HG02970 (cell line): ENCODE measurements around the gene CFAP20.

Experiments
- ATAC-seq: cut with Tn5 transposase; IDR thresholded peaks from one replicate; pipeline ENCODE4 v1.9.1; 2021; ENCODE audit warnings: mild to moderate bottlenecking, moderate library complexity, moderate number of reproducible peaks; ENCODE audit not compliant: unreplicated experiment, low FRiP score

The CFAP20 gene

DNA sequence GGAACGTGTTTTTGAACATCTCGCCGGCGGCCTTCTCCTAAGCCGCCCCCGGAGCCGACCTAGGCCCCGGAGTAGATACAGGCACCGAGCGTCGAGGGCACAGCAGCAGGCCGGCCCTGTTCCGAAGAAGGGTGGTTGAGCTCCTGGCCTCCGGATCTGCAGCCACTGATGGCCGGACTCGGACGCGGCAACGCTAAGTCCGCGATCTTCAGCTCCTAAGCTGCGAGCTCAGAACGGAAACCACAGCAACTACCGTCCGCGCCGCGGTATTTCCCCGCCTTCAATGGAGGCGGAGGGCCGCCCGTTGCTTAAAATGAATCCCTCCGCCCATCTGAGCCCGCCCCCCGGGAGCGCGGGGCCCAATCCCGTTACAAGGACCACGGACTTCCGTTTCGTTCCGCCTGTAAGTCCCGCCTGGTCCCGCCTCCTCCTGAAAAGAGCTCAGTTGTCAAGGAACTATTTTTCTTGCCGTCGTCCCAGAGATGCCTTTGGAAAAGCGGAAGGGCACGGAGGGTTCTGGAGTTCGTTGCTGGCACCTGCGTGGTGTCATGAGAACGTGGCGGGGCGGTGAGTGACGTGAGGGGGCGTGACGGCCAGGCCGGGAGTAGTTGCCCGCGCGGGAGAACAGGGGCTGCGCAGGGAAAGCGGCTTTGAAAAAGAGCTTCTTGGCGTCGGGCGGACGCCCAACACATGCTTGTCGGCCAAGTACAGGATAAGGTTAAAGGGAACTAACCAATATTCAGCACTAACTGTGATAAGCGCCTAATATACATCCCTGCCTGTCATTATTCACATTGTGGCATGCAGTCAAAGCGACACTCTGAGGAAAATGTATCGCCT is at the start of gene CFAP20:
Gene CFAP20, minus strand, starts transcription at position 285 of the 840 bp plus-strand sequence. Its CDS starts 266 bp downstream, at position 19.
- peak; percentile 84 for ATAC-seq

DNA sequence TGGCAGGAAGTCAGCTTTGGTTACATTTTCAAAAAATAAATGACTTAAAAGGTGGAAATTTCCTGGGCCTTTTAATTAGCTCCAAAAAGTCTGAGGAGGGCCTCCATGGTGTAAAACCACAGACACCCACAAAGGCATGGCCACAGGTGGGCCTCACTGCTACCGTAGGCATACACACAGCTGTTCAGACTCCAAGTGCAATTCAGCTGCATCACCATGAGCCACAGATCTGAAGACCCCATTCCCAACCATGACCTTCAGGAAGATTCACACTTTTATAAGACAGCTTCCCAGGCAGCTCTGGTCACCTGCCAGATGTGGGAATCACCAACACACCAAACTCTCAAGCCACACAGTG is 48.2 kb upstream of the CFAP20 start:
- ATAC-seq, result no peak

DNA sequence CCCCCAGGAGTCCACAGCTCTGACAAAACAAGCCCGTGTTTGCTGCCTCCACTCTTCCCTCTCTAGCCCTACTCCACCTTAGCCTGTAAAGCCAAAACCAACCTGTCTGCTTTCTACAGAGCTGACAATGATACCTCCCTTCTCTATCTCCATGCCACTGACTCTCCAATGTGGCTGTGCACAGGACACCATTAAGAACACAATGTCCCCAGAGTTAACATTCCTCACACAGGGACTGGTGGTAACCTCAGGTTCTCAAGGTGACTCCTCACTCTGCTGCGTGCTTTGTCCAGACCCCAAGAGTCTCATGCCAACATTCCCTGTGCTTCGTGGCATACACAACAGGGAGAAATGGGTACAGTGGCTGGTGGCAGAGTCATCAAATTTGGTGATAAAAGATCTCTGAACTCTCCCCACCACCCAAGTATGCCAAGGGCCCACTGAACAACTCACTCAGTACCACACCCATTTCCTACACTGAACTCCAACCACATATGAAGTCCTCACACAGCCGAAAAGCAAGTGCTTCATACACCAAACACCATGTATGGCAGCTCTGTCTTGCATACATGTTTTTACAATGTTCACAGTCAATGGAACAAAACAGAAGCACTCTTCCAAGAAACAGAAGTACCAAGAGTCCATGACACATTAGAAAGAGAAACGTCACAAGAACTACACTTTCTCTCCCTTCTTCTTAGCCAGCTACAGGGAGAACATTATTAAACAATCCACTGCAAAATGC is 47.6 kb upstream of the CFAP20 start:
- ATAC-seq, result no peak

DNA sequence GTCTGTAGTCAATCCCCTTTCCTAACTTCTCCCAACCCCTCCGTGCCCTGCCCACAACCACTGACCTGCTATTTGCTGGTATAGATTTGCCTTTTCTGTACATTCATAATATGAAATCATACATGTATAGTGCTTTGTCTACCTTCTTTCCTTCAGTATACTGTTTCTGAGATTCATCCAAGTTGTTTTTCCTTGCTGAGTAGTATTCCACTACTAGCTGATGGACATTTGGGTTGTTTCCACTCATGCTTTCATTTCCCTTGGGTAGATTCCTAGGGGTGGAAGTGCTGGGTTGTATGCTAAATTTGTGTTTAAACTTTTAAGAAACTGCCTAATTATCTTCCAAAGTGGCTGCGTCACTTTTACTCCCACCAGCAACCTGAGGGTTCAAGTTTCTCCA is 41.0 kb upstream of the CFAP20 start:
- ATAC-seq, result no peak

DNA sequence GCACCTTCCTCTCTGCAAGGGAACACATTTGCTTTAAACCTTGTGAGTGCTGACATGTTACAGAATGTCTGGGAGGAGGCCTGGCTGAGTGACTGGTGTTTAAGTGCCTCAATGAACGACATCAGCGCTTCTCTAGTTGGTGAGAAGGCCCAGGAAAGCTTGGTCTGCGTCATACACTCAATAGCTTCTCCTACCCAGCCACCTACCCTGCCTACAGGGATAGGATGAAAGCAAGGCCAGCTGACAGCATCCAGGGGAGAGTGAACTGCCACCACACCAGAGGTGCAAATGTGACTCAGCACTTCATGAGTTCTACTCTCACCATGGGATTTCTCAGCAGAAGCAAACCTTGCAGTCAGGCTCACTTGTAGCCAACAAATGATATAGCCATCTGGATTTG is 31.7 kb upstream of the CFAP20 start:
- no peak for ATAC-seq

DNA sequence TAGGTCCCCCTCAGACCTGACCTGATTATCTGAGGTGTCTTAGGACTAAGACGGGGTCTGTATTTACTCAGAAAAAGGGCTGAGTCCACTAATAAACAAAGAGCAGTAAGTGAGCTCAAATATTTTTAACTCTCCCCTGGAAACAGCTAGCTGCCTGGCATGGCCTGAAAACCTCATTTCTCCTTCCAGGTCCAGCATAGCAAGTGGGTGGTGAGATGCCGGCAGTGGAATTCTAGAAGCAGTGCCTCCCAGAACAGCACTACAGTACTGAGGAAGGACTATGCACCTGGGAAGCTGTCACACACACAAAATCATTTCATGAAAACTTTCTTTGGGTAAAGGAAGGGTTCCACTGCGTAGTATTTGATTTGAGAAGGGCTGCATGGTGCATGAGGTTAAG is 29.5 kb upstream of the CFAP20 start:
- ATAC-seq, result no peak

DNA sequence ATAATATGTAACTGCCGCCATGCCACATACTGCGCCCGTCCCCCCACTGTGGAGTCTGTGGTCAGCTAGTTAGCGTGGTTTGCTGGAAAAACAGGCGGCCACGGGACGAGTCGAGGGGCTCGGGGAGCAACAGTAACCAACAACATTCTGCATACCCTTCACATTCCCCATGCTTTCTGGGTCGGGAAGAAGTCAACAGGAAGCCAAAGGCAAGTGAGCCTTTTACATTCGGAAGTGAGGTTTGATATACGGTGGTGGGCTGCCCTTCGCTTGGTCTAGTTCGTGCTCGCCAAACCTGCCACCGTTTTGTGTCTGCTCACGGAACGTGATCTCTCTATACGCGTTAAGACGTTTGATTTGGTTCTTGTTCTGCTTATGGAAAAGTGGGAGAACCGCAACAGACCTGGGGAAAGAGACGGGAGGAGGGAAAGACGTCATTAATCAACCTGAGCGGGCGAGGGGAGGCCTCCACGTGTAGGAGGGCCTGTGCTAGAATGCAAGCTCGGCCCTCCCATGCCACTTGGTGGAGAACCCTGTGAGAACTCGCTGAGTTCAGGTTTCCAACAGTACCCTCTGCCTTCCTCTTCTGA is 28.9 kb upstream of the CFAP20 start:
- no peak for ATAC-seq

DNA sequence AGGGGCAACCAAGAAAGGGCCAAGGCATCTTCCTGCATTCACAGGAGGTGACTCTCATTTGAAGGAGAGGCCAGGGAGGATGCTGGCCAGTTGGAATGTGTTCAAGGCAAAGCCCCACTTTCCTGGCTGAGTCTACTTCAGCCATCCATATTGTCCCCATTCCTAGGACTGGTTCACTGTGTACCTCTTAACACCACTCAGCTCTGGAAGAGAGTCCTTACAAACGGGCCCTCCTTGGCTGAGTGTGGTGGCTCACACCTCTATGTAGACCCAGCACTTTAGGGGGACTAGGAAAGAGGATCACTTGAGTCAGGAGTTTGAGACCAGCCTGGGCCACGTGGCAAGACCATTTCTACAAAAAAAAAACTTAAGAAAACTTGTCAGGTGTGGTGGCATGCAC is 28.1 kb upstream of the CFAP20 start:
- ATAC-seq, result no peak

DNA sequence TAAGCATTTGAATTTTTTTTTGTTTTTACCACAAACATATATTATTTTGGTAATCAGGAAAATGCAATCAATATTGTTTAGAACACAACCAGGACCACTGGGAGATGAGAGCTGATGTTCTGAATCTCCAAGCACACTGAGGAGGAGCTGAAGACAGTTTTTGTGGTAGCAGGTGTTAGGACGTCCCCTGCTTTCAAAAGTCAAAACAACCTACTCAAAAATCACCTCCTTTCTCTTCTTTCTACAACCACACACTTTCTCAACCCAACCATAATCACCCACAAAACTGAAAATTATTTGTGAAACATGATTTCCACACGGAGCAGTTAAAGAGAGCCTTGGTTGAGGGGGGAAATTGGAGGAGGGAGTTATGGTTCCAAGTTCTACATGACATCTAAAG is 26.7 kb upstream of the CFAP20 start:
- no peak for ATAC-seq

DNA sequence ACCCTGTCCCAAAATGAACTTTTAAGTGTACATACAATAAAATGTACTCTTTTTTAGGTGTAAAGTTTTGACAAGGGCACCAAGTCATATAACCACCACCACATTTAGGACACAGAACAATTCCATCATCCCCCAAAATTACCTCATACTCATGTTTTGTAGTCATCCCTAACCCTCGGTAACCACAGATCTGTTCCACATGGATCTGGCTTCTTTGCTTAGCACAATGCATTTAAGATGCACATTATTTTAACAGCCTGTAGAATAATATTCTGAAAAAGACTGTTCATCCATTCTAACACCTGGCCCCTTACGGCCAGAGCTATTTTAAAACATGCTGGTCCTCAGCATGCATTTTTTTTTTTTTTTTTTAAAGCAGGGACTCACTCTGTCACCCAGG is 25.2 kb upstream of the CFAP20 start:
- no peak for ATAC-seq

DNA sequence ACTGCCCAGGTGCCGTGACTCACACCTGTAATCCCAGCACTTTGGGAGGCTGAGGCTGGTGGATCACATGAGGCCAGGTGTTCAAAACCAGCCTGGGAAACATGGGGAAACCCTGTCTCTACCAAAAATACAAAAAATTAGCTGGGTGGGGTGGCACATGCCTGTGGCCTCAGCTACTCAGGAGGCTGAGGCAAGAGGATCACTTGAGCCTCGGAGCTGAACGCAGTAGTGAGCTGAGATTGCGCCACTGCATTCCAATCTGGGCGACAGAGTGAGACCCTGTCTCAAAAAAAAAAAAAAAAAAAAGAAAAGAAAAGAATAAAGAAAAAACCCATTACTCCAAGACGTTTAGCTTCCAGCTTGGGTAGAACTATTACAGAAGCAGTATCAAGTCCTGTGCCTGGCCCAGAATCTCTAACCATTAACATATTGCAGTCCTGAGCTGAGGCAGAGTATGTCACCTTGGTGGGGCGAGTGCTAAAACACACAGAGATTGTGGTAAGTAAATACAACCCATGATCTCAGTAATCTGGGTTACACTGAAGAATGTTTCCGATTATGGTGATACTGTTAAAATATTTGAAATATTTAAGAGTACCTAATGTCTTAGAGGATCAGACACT is 23.2 kb upstream of the CFAP20 start:
- ATAC-seq, result no peak

DNA sequence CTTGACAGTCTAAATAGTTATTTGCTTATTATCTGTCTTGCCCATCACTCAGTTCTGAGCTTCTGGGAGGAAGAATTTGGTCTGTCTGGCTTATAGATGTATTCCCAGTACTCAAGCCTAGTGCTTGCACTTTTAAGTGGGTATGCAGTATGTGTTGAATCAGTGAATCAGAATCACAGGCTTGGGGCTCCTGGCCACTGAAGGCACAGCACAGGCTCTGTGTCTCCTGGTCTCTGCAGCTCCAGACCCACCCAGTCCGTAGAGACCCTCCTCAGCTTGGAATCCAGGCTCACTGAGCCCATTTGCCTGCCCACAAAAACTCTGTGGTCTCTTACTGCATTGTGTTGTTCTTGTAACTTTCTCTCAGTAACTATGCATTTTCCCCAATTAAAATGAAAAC is 19.3 kb upstream of the CFAP20 start:
- no peak for ATAC-seq

DNA sequence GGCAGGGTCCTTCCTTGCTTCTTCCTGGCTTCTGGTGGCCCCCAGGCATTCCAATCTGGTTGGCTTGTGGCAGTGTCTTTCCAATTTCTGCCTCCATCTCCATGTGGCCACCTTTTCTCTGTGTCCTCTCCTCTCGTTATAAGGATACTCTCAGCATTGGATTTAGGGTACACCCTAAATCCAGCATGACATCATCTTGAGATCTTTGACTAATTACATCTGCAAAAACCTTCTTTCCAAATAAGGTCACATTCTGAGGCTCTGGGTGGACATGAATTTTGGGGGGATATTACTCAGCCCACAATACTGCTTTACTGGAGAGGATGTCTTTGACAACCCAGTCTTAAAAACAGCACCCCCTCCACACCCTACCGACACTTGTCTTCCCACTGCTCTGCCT is 18.9 kb upstream of the CFAP20 start:
- ATAC-seq, result no peak

DNA sequence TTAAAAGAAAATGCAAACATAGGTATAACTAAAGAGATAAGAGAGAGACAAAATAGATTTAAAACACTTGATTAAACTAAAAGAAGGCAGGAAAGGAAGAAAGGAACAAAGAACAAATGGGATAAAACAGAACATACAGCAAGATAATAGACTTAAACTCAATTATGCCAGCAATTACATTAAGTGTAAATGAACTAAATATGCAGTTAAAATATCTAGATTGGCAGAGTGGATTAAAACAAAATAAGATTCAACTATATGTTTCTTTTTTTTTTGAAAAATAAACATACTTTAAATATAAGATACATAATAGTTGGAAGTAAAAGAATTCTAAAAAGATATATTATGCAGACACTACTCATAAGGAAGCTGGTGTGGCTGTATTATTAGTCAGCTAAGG is 9.7 kb upstream of the CFAP20 start:
- ATAC-seq, result no peak

DNA sequence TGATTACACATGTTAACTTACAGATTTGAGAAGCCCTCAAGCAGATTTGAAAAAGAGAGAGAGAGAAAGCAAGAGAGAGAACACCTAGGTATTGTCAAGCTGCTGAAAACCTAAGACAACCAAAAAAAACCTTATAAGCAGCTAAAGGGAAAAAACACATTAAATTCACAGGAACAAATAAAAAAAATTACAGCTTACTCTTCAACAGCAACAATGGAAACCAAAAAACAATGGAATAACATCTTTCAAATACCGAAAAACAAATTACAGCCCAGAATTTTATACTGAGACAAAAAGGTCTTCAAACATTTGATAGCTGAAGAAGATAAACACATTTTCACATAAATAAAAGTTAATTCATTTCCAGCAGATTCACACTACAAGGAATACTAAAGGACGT is 8.4 kb upstream of the CFAP20 start:
- ATAC-seq, result no peak

DNA sequence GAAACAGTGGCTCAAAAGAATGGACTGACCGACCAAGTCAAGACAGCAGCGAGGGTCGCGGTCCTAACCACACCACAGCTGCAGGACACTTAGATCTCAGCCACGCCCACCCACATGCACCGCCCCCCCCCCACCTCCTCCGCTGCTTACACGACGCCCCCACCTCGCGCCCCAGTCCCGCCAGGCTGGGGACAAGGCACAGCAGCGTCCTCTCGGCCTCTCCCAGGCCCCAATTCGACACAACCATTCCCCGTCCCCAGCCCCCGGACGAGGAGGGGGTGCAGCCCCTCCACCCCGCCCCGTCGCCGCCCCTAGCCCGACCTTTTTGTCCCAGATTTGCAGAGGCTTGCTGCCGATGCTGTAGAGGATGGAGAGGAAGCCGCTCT is 477 bp downstream of the CFAP20 start:
- ATAC-seq, result no peak

DNA sequence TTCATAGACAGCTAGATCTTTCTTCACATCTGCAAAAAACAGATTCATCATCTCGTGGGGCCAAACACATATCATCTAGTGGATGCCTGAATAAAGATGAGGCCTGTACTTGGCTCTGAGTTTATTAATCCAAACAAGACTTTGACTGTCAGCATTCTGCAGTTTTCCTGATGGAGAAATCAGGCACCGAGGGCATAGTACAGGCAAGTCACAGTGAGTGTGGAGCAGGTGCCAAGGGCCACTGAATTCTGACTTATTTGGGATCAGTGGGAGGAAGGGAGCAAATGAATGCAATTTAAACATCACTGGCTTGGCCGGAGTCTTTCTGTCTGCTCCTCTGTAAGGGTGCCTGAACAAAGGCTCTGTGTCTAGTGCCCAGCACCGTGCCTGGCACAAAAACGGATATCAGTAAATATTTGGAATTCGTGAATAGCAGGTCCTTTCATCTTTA is 975 bp downstream of the CFAP20 start:
- no peak for ATAC-seq

DNA sequence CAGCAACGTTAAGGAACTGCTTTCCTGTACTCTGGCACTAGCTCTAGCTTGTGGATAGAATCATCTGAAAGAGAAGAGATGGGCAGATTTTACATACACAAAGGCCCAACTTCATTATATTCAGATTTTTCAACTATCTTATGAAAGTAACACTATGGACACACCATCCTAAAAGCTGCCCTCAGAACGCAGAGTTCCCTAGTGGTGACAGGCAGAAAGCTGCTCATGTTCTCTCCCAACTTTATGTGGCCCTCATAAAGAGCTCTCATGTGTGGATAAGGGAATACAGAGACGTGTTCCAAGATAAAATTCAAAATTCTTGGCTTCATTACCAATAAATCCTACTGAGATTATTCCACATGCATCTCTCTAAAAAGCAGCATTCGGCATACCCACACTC is 1.5 kb downstream of the CFAP20 start:
- no peak for ATAC-seq

DNA sequence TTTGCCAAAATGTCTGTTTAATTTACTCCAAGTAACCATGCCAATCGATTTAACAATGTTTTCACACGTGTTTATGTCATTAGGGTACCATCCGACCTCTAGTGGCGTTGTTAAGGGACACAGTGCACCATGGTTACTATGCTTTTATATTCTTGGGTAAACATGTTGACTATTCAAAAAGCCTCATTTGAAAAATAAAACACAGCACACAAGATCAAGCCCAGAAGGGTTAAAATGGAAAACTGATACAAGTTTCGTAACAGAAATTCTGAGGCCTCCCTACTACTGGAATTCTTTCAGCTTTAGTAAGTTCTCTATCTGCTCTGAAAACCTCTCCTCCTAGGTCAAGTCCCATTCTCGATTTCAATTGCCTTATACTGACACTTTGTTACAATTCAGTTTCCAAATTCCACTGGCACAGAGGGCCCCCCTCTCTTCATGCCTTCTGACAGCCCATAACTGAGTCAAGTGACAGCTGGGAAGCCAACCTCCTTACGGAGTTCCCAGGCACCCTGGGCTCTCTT is 2.1 kb downstream of the CFAP20 start:
- ATAC-seq, result no peak

DNA sequence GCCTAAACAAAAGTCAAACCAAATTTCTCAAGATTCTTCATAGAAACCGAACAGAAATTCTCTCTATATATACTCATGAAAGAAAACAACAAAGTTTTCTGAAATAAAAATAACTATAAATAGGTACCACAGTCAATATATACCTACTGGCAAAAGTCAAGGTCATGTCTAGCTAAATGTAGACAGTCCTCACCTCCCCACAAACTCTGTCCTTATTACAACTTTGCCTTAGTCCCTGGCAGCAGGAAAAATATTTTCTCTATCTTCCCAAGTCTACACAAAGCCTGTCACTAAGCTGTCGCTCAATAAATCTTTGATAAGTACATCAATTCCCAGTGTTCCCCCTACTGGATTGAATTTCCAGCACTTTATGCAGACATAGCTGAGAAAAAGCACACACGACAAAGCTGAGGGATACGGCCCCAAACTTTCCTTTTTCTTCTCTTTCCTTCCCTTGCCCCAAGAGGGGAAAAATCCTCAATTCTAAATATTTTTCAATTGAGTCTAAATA is 2.7 kb downstream of the CFAP20 start:
- ATAC-seq, result no peak
